ENCODE data around the gene SPPL2B.

Gene SPPL2B

GRCh38 chr19:2358548-2359173, 30.2 kb downstream of the SPPL2B start:
- peaks cover 24 to 28% of the 10 kb centered on the region in 2 donors for H3K27me3 ChIP-seq (ENCODE audit: control insufficient read depth in 1 of 2, insufficient read depth in 2 of 2, low read length in 2 of 2)
- no peaks in the 10 kb centered on the region for H3K4me1 ChIP-seq (ENCODE audit: control insufficient read depth, insufficient read depth, low read length)
- no peak overlapping the region for H3K27ac ChIP-seq (ENCODE audit: low read length)
- H3K4me3 ChIP-seq (ENCODE audit: low read length in 2 of 2): no peak overlapping the region
- H3K9ac ChIP-seq (ENCODE audit: low read length in 2 of 2): no peak overlapping the region
- peaks cover 2 to 3% of the 10 kb centered on the region in 2 donors for H3K36me3 ChIP-seq (ENCODE audit: control insufficient read depth in 2 of 2, insufficient read depth in 2 of 2, low read length in 2 of 2)
- H3K9me3 ChIP-seq (ENCODE audit: control insufficient read depth in 2 of 2, low read length in 2 of 2): no peaks in the 10 kb centered on the region

- Histone ChIP-seq H3K4me1 (ENCODE audit: control insufficient read depth, insufficient read depth, low read length) (no peaks in the 10 kb centered on the region), H3K9me3 (ENCODE audit: control insufficient read depth in 2 of 2, low read length in 2 of 2) (no peaks in the 10 kb centered on the region), H3K27me3 (ENCODE audit: control insufficient read depth in 1 of 2, insufficient read depth in 2 of 2, low read length in 2 of 2) (peaks cover 24 to 34% of the 10 kb centered on the region in 2 donors), H3K9ac (ENCODE audit: low read length in 2 of 2) (no peak within 1 kb of the TSS), H3K4me3 (ENCODE audit: low read length in 2 of 2) (no peak within 1 kb of the TSS), H3K27ac (ENCODE audit: low read length) (no peak within 1 kb of the TSS), H3K36me3 (ENCODE audit: control insufficient read depth in 2 of 2, insufficient read depth in 2 of 2, low read length in 2 of 2) (no peaks in the 10 kb centered on the region)
Measured at GRCh38 chr19:2359992-2360685, 31.7 kb downstream of the SPPL2B start, which contains the start of gene TMPRSS9. Gene TMPRSS9 (plus strand): TSS chr19:2360265. CDS start chr19:2389786, 29,521 bp downstream.

GRCh38 chr19:2360833-2361232, 32.3 kb downstream of the SPPL2B start:
- H3K27me3 ChIP-seq (ENCODE audit: control insufficient read depth in 1 of 2, insufficient read depth in 2 of 2, low read length in 2 of 2): peaks cover 24 to 34% of the 10 kb centered on the region in 2 donors
- no peak overlapping the region for H3K4me3 ChIP-seq (ENCODE audit: low read length in 2 of 2)
- no peak overlapping the region for H3K9ac ChIP-seq (ENCODE audit: low read length in 2 of 2)
- H3K9me3 ChIP-seq (ENCODE audit: control insufficient read depth in 2 of 2, low read length in 2 of 2): no peaks in the 10 kb centered on the region
- H3K27ac ChIP-seq (ENCODE audit: low read length): no peak overlapping the region
- no peaks in the 10 kb centered on the region for H3K36me3 ChIP-seq (ENCODE audit: control insufficient read depth in 2 of 2, insufficient read depth in 2 of 2, low read length in 2 of 2)
- H3K4me1 ChIP-seq (ENCODE audit: control insufficient read depth, insufficient read depth, low read length): no peaks in the 10 kb centered on the region

GRCh38 chr19:2361246-2362045, 33.0 kb downstream of the SPPL2B start:
- Histone ChIP-seq H3K4me1 (ENCODE audit: control insufficient read depth, insufficient read depth, low read length) (no peaks in the 10 kb centered on the region), H3K27ac (ENCODE audit: low read length) (no peak overlapping the region), H3K4me3 (ENCODE audit: low read length in 2 of 2) (no peak overlapping the region), H3K36me3 (ENCODE audit: control insufficient read depth in 2 of 2, insufficient read depth in 2 of 2, low read length in 2 of 2) (no peaks in the 10 kb centered on the region), H3K9ac (ENCODE audit: low read length in 2 of 2) (no peak overlapping the region), H3K27me3 (ENCODE audit: control insufficient read depth in 1 of 2, insufficient read depth in 2 of 2, low read length in 2 of 2) (peaks cover 24 to 34% of the 10 kb centered on the region in 2 donors), H3K9me3 (ENCODE audit: control insufficient read depth in 2 of 2, low read length in 2 of 2) (no peaks in the 10 kb centered on the region)

GRCh38 chr19:2362046-2362969, 33.8 kb downstream of the SPPL2B start:
- Histone ChIP-seq H3K27ac (ENCODE audit: low read length) (no peak overlapping the region), H3K4me3 (ENCODE audit: low read length in 2 of 2) (no peak overlapping the region), H3K9me3 (ENCODE audit: control insufficient read depth in 2 of 2, low read length in 2 of 2) (no peaks in the 10 kb centered on the region), H3K36me3 (ENCODE audit: control insufficient read depth in 2 of 2, insufficient read depth in 2 of 2, low read length in 2 of 2) (no peaks in the 10 kb centered on the region), H3K9ac (ENCODE audit: low read length in 2 of 2) (no peak overlapping the region), H3K4me1 (ENCODE audit: control insufficient read depth, insufficient read depth, low read length) (no peaks in the 10 kb centered on the region), H3K27me3 (ENCODE audit: control insufficient read depth in 1 of 2, insufficient read depth in 2 of 2, low read length in 2 of 2) (peaks cover 24 to 36% of the 10 kb centered on the region in 2 donors)

- Histone ChIP-seq H3K27me3 (ENCODE audit: control insufficient read depth in 1 of 2, insufficient read depth in 2 of 2, low read length in 2 of 2) (peaks cover 24 to 36% of the 10 kb centered on the region in 2 donors), H3K9ac (ENCODE audit: low read length in 2 of 2) (no peak overlapping the region), H3K27ac (ENCODE audit: low read length) (no peak overlapping the region), H3K4me1 (ENCODE audit: control insufficient read depth, insufficient read depth, low read length) (no peaks in the 10 kb centered on the region), H3K4me3 (ENCODE audit: low read length in 2 of 2) (no peak overlapping the region), H3K36me3 (ENCODE audit: control insufficient read depth in 2 of 2, insufficient read depth in 2 of 2, low read length in 2 of 2) (no peaks in the 10 kb centered on the region), H3K9me3 (ENCODE audit: control insufficient read depth in 2 of 2, low read length in 2 of 2) (no peaks in the 10 kb centered on the region)
Measured at GRCh38 chr19:2362970-2363300, 34.5 kb downstream of the SPPL2B start.

GRCh38 chr19:2363419-2363818, 34.9 kb downstream of the SPPL2B start:
- Histone ChIP-seq H3K36me3 (ENCODE audit: control insufficient read depth in 2 of 2, insufficient read depth in 2 of 2, low read length in 2 of 2) (no peaks in the 10 kb centered on the region), H3K27me3 (ENCODE audit: control insufficient read depth in 1 of 2, insufficient read depth in 2 of 2, low read length in 2 of 2) (peaks cover 24 to 36% of the 10 kb centered on the region in 2 donors), H3K9me3 (ENCODE audit: control insufficient read depth in 2 of 2, low read length in 2 of 2) (no peaks in the 10 kb centered on the region), H3K9ac (ENCODE audit: low read length in 2 of 2) (no peak overlapping the region), H3K27ac (ENCODE audit: low read length) (no peak overlapping the region), H3K4me1 (ENCODE audit: control insufficient read depth, insufficient read depth, low read length) (no peaks in the 10 kb centered on the region), H3K4me3 (ENCODE audit: low read length in 2 of 2) (no peak overlapping the region)

- Histone ChIP-seq H3K27me3 (ENCODE audit: control insufficient read depth in 1 of 2, insufficient read depth in 2 of 2, low read length in 2 of 2) (peaks cover 24 to 35% of the 10 kb centered on the region in 2 donors), H3K4me1 (ENCODE audit: control insufficient read depth, insufficient read depth, low read length) (no peaks in the 10 kb centered on the region), H3K27ac (ENCODE audit: low read length) (no peak overlapping the region), H3K9me3 (ENCODE audit: control insufficient read depth in 2 of 2, low read length in 2 of 2) (peaks cover 0 to 3% of the 10 kb centered on the region in 2 donors), H3K36me3 (ENCODE audit: control insufficient read depth in 2 of 2, insufficient read depth in 2 of 2, low read length in 2 of 2) (no peaks in the 10 kb centered on the region), H3K4me3 (ENCODE audit: low read length in 2 of 2) (no peak overlapping the region), H3K9ac (ENCODE audit: low read length in 2 of 2) (no peak overlapping the region)
Measured at GRCh38 chr19:2365201-2365970, 36.9 kb downstream of the SPPL2B start.

- H3K27ac ChIP-seq (ENCODE audit: low read length): no peak overlapping the region
- peaks cover 0 to 3% of the 10 kb centered on the region in 2 donors for H3K9me3 ChIP-seq (ENCODE audit: control insufficient read depth in 2 of 2, low read length in 2 of 2)
- H3K9ac ChIP-seq (ENCODE audit: low read length in 2 of 2): no peak overlapping the region
- no peaks in the 10 kb centered on the region for H3K4me1 ChIP-seq (ENCODE audit: control insufficient read depth, insufficient read depth, low read length)
- peaks cover 7 to 8% of the 10 kb centered on the region in 2 donors for H3K27me3 ChIP-seq (ENCODE audit: control insufficient read depth in 1 of 2, insufficient read depth in 2 of 2, low read length in 2 of 2)
- no peak overlapping the region for H3K4me3 ChIP-seq (ENCODE audit: low read length in 2 of 2)
- H3K36me3 ChIP-seq (ENCODE audit: control insufficient read depth in 2 of 2, insufficient read depth in 2 of 2, low read length in 2 of 2): no peaks in the 10 kb centered on the region
Measured at GRCh38 chr19:2371656-2372055, 43.2 kb downstream of the SPPL2B start.
